ENCODE data around the gene BNIPL. TPM values are rescaled to one million over a fixed set of nuclear protein-coding genes. Genes with fewer than 3 reads are reported as not detected.

Gene BNIPL
- total and polyA plus RNA-seq, 2 donors from 2014 or later: 0.54 to 3.1 TPM

DNA sequence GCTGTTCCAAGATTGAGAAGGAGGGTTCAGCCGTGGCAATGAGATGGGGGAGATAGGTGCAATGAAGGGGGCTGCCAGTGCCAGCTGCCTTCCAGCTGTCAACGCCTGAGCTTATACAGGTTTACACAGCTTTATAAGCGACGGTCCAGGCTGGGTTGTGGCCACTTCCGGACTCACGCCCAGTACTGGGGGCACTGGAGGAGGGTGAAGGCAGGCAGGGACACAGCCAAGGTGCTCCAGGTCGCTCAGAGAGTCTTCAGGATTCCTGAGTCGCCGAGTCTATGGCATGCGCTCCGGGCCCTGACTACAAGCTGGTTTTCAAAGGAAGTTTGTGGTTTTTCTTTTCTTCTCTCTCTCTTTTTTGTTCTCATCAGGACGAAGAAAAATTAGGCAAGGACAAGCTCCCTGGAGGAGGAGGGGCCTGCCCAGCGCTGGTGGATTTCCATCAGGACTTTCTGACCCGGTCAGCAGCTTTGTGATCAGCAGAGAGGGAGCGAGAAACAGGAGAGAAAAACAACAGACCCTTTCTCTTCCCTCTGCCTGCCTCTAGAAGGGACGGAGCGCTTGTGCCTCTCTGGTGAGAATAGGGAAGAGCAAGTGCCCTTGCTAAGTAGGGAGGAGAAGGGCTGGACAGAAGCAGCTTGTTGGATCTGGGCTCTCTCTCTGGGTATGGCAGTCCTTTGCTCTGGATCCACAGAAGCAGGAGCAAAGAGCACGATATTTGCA lies 29.9 kb upstream of the BNIPL start, which contains the start of gene MINDY1:
TSS of gene MINDY1 (minus strand) at position 576 of the 726 bp plus-strand sequence. CDS start 4,285 bp downstream, outside the sequence.
- intact Hi-C loops (cut with DNase I): no loop called here

DNA sequence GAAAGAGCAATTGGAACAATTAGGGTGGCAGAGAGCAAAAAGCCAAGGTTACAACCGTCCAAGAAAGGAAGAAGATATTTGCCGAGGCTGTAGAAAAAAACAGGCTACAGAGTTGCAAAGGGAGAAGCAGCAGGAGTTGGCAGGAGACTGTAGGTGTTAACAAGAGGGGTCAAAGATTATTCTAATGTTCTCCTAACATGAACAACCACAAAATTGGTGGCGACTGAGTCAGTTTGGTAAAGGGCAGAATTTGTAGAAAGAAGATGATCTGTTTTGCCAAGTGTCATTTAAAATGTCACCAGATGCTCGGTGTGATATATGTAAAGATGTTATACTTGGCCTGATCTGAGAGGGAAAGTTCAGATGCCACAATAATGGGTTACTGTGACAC lies 28.5 kb upstream of the BNIPL start:
- no peaks in the 10 kb centered on the region for H3K9me3 ChIP-seq (ENCODE audit: control insufficient read depth in 2 of 3, insufficient read depth in 1 of 3, low read length in 3 of 3)
- no peaks in the 10 kb centered on the region for H3K36me3 ChIP-seq (ENCODE audit: control insufficient read depth in 2 of 3, insufficient read depth in 3 of 3, low read length in 3 of 3)
- peak overlapping the region; percentile 4 to 95 (median 61) for H3K9ac ChIP-seq (ENCODE audit: low read length in 3 of 3)
- FAIRE-seq (no peak), DNase-seq (no peak)
- peaks cover 7 to 19% (median 17%) of the 10 kb centered on the region in 3 donors for H3K4me1 ChIP-seq (ENCODE audit: control insufficient read depth in 2 of 3, insufficient read depth in 2 of 3, low read depth in 1 of 3, low read length in 3 of 3)
- no peaks in the 10 kb centered on the region for H3K27me3 ChIP-seq (ENCODE audit: control insufficient read depth, insufficient read depth, low read length)
- peak overlapping the region; percentile 85 to 95 for H3K27ac ChIP-seq (ENCODE audit: low read depth in 2 of 2, low read length in 2 of 2)
- peak overlapping the region; percentile 48 to 95 (median 95) for H3K4me3 ChIP-seq (ENCODE audit: low read length in 3 of 3)
- TF ChIP-seq, protein P1, sequence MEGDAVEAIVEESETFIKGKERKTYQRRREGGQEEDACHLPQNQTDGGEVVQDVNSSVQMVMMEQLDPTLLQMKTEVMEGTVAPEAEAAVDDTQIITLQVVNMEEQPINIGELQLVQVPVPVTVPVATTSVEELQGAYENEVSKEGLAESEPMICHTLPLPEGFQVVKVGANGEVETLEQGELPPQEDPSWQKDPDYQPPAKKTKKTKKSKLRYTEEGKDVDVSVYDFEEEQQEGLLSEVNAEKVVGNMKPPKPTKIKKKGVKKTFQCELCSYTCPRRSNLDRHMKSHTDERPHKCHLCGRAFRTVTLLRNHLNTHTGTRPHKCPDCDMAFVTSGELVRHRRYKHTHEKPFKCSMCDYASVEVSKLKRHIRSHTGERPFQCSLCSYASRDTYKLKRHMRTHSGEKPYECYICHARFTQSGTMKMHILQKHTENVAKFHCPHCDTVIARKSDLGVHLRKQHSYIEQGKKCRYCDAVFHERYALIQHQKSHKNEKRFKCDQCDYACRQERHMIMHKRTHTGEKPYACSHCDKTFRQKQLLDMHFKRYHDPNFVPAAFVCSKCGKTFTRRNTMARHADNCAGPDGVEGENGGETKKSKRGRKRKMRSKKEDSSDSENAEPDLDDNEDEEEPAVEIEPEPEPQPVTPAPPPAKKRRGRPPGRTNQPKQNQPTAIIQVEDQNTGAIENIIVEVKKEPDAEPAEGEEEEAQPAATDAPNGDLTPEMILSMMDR (IDR thresholded peaks at IDR 0.05; ENCODE audit: borderline replicate concordance, extremely low read depth, insufficient read depth): no peak
- intact Hi-C loops (cut with DNase I): no loop called here

More for the DNA sequence above, 29.9 kb upstream of the BNIPL start, which contains the start of gene MINDY1:
- TF ChIP-seq, protein P1 (IDR thresholded peaks at IDR 0.05; ENCODE audit: borderline replicate concordance, extremely low read depth, insufficient read depth): peak; percentile 57
- DNase-seq (peak; percentile 82 to 96 (median 86)), FAIRE-seq (no peak)
- peaks cover 0 to 10% (median 2%) of the 10 kb centered on the region in 3 donors for H3K36me3 ChIP-seq (ENCODE audit: control insufficient read depth in 2 of 3, insufficient read depth in 3 of 3, low read length in 3 of 3)
- H3K4me3 ChIP-seq (ENCODE audit: low read length in 3 of 3): peak within 1 kb of the TSS; percentile 83 to 97 (median 95)
- H3K9me3 ChIP-seq (ENCODE audit: control insufficient read depth in 2 of 3, insufficient read depth in 1 of 3, low read length in 3 of 3): no peaks in the 10 kb centered on the region
- H3K4me1 ChIP-seq (ENCODE audit: control insufficient read depth in 2 of 3, insufficient read depth in 2 of 3, low read depth in 1 of 3, low read length in 3 of 3): peaks cover 7 to 26% (median 18%) of the 10 kb centered on the region in 3 donors
- H3K27ac ChIP-seq (ENCODE audit: low read depth in 2 of 2, low read length in 2 of 2): peak within 1 kb of the TSS; percentile 85 to 95
- peak within 1 kb of the TSS; percentile 80 to 95 (median 88) for H3K9ac ChIP-seq (ENCODE audit: low read length in 3 of 3)
- no peaks in the 10 kb centered on the region for H3K27me3 ChIP-seq (ENCODE audit: control insufficient read depth, insufficient read depth, low read length)

DNA sequence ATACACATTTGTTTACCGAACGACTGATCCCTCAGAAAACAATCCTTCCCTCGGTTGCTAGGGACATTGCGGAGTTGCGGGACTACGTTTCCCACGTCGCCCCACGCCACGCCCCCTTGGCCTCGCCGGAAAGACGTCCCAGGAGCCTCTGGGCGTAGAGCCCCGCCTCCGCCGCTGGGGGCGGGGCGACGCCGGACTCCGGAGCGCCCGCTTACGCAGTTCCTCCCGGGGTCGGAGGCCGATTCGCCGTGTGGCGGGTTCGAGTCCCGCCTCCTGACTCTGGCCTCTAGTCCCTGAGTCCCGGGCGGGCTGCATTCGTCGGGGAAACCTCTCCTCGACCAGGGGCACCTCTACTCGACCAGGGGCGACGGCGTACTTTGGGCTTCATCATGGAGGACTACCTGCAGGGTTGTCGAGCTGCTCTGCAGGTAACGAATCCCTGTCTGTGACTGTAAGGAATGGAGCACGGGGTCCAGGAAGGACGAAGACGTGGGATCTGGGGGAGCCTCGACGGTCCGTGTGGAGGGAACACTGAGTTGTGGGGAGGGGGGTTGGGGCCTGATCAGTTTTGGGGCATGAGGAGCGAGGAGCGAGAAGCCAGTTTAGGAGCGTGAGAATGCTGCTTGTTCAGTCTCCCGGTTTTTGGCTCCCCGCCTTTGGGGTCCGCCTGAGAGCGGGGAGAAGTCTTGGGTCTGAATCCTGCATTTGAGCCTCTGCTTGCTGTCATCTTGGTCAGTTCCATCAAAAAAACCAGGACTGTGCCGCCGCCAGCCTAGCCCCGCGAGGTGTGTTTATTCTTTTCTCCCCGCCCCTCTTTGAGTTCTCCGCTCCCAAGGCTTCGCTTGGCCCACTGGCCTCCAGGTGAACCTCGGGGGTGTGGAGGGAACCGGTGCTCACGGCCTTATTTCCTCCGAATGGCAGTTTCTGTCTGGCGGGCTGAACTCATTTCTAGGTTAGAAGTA lies 27.9 kb upstream of the BNIPL start, which contains the start of gene PRUNE1:
TSS of gene PRUNE1 (plus strand) at position 206 of the 962 bp plus-strand sequence. CDS start at position 390, 184 bp downstream.
- peak within 1 kb of the TSS; percentile 81 to 95 (median 95) for H3K4me3 ChIP-seq (ENCODE audit: low read length in 3 of 3)
- H3K4me1 ChIP-seq (ENCODE audit: control insufficient read depth in 2 of 3, insufficient read depth in 2 of 3, low read depth in 1 of 3, low read length in 3 of 3): peaks cover 3 to 19% (median 14%) of the 10 kb centered on the region in 3 donors
- H3K9ac ChIP-seq (ENCODE audit: low read length in 3 of 3): peak within 1 kb of the TSS; percentile 89 to 95 (median 94)
- H3K9me3 ChIP-seq (ENCODE audit: control insufficient read depth in 2 of 3, insufficient read depth in 1 of 3, low read length in 3 of 3): no peaks in the 10 kb centered on the region
- TF ChIP-seq, protein P1 (IDR thresholded peaks at IDR 0.05; ENCODE audit: borderline replicate concordance, extremely low read depth, insufficient read depth): no peak
- H3K36me3 ChIP-seq (ENCODE audit: control insufficient read depth in 2 of 3, insufficient read depth in 3 of 3, low read length in 3 of 3): no peaks in the 10 kb centered on the region
- FAIRE-seq (no peak), DNase-seq (peak; percentile 96 to 99 (median 98))
- H3K27ac ChIP-seq (ENCODE audit: low read depth in 2 of 2, low read length in 2 of 2): peak within 1 kb of the TSS; percentile 91 to 95
- no peaks in the 10 kb centered on the region for H3K27me3 ChIP-seq (ENCODE audit: control insufficient read depth, insufficient read depth, low read length)
- intact Hi-C loops (cut with DNase I): no loop called here
